Neuronal stem cell (in vitro differentiated cells): ENCODE data around the gene CSF3R.
"Not testable (repeated sequence)": the region's sequence is repeated elsewhere in the genome, so short reads cannot be mapped to it uniquely, and the experiment has no call there.

Experiments
- DNase-seq: peaks from one replicate; pipeline ENCODE4 v3.0.0-alpha.2; 2013; ENCODE audit warnings: low spot score
- H2AFZ ChIP-seq: one replicate; pipeline ENCODE4 v1.6.1; 2013; ENCODE audit warnings: mild to moderate bottlenecking, low read length, inconsistent platforms
- H2AK5ac ChIP-seq: 2 replicates; pipeline ENCODE4 v1.6.1; 2013; ENCODE audit warnings: low read depth, mild to moderate bottlenecking, inconsistent platforms, low read length, moderate library complexity, mixed read lengths
- H2BK120ac ChIP-seq: 2 replicates; pipeline ENCODE4 v1.6.1; 2013; ENCODE audit warnings: low read depth, mild to moderate bottlenecking, inconsistent platforms, low read length, moderate library complexity, mixed read lengths
- H2BK12ac ChIP-seq: one replicate; pipeline ENCODE4 v1.6.1; 2013; ENCODE audit warnings: low read length, inconsistent platforms
- H2BK15ac ChIP-seq: 2 replicates; pipeline ENCODE4 v1.6.1; 2013; ENCODE audit warnings: mild to moderate bottlenecking, low read length, inconsistent platforms, mixed read lengths
- H2BK5ac ChIP-seq: one replicate; pipeline ENCODE4 v1.6.1; 2013; ENCODE audit warnings: inconsistent platforms, mild to moderate bottlenecking, low read length, moderate library complexity
- H3K14ac ChIP-seq: one replicate; pipeline ENCODE4 v1.6.1; 2013; ENCODE audit warnings: low read length, inconsistent platforms
- H3K18ac ChIP-seq: 2 replicates; pipeline ENCODE4 v1.6.1; 2013; ENCODE audit warnings: low read length, inconsistent platforms
- H3K23ac ChIP-seq: 2 replicates; pipeline ENCODE4 v1.6.1; 2013; ENCODE audit warnings: low read depth, mild to moderate bottlenecking, mixed read lengths, low read length, inconsistent platforms; ENCODE audit not compliant: poor library complexity
- H3K27ac ChIP-seq: replicated peaks from 3 replicates; pipeline ENCODE4 v1.5.1; 2013; ENCODE audit warnings: low read length, inconsistent platforms
- H3K27me3 ChIP-seq, 3 experiments: 2 replicates each; pipeline ENCODE4 v1.6.1; 2013; ENCODE audit warnings: low read length in 3 of 3, mild to moderate bottlenecking in 2 of 3, inconsistent platforms in 1 of 3, low read depth in 1 of 3, mixed read lengths in 1 of 3, moderate library complexity in 1 of 3; ENCODE audit not compliant: control insufficient read depth in 3 of 3, insufficient read depth in 3 of 3
- H3K36me3 ChIP-seq, 2 donors: replicated peaks in 1 of 2; 2 replicates each; pipeline ENCODE4 v1.6.1; 2013; ENCODE audit warnings: low read length in 2 of 2; ENCODE audit not compliant: control insufficient read depth in 2 of 2, insufficient read depth in 2 of 2
- H3K4ac ChIP-seq: 2 replicates; pipeline ENCODE4 v1.6.1; 2013; ENCODE audit warnings: inconsistent platforms, mild to moderate bottlenecking, low read length, moderate library complexity
- H3K4me1 ChIP-seq, 2 donors: 1 replicate in 1 of 2; 2 replicates in 1 of 2; pipeline ENCODE4 v1.6.1; 2013; ENCODE audit warnings: low read length in 2 of 2, low read depth in 1 of 2; ENCODE audit not compliant: control insufficient read depth in 2 of 2, insufficient read depth in 1 of 2
- H3K4me2 ChIP-seq: one replicate; pipeline ENCODE4 v1.6.1; 2013; ENCODE audit warnings: mild to moderate bottlenecking, low read length, inconsistent platforms; ENCODE audit not compliant: insufficient read depth, poor library complexity, severe bottlenecking
- H3K4me3 ChIP-seq, 2 donors: 2 replicates each; pipeline ENCODE4 v1.5.1; 2013; ENCODE audit warnings: low read length in 2 of 2, mild to moderate bottlenecking in 2 of 2, inconsistent platforms in 1 of 2, moderate library complexity in 1 of 2
- H3K79me1 ChIP-seq: one replicate; pipeline ENCODE4 v1.6.1; 2013; ENCODE audit warnings: low read depth, mild to moderate bottlenecking, inconsistent platforms, low read length, moderate library complexity
- H3K9ac ChIP-seq: one replicate; pipeline ENCODE4 v1.6.1; 2013; ENCODE audit warnings: mild to moderate bottlenecking, low read depth, low read length, inconsistent platforms; ENCODE audit not compliant: poor library complexity
- H3K9me3 ChIP-seq, 2 donors: replicated peaks in 1 of 2; 2 replicates each; pipeline versions ENCODE3 to v1.6.1; 2013; ENCODE audit warnings: low read length in 2 of 2, mild to moderate bottlenecking in 2 of 2, inconsistent platforms in 1 of 2, low read depth in 1 of 2, mixed read lengths in 1 of 2, moderate library complexity in 1 of 2; ENCODE audit not compliant: control insufficient read depth in 2 of 2, insufficient read depth in 1 of 2
- H4K8ac ChIP-seq: one replicate; pipeline ENCODE4 v1.6.1; 2013; ENCODE audit warnings: low read depth, mild to moderate bottlenecking, inconsistent platforms, low read length, moderate library complexity
- H4K91ac ChIP-seq: one replicate; pipeline ENCODE4 v1.6.1; 2013; ENCODE audit warnings: low read length, low read depth, mild to moderate bottlenecking, inconsistent platforms; ENCODE audit not compliant: poor library complexity
- WGBS, 2 donors: extraction: QIAGEN DNeasy Blood & Tissue Kit; methylation state at CpG; one replicate each; pipeline ENCODE4 v1.1.7; 2013; ENCODE audit warnings: missing lambda C conversion rate in 2 of 2, mixed read lengths in 1 of 2; ENCODE audit not compliant: insufficient read length in 2 of 2, insufficient replicate concordance in 1 of 2; ENCODE audit errors: extremely low coverage in 2 of 2; 5-methylcytosine and 5-hydroxymethylcytosine counted together

The CSF3R gene

GRCh38 chr1:36492491-36492890 lies 9.8 kb upstream of the CSF3R start:
- no peak overlapping the region for H4K91ac ChIP-seq
- H2BK120ac ChIP-seq: no peak overlapping the region
- H3K9me3 ChIP-seq: no peaks in the 10 kb centered on the region
- H3K18ac ChIP-seq: peak overlapping the region; percentile 48
- no peak overlapping the region for H4K8ac ChIP-seq
- no peak overlapping the region for H3K23ac ChIP-seq
- WGBS, 2 donors: no CpG with 5 or more reads among the region's 9 CpGs
- H3K27ac ChIP-seq: no peak overlapping the region
- no peaks in the 10 kb centered on the region for H3K79me1 ChIP-seq
- H3K4ac ChIP-seq: no peak overlapping the region
- no peak overlapping the region for H3K4me3 ChIP-seq
- no peaks in the 10 kb centered on the region for H3K36me3 ChIP-seq
- peaks cover 0 to 22% (median 5%) of the 10 kb centered on the region in 3 experiments for H3K27me3 ChIP-seq
- no peak overlapping the region for H2AFZ ChIP-seq
- no peak for DNase-seq
- H2BK12ac ChIP-seq: no peak overlapping the region
- no peak overlapping the region for H3K14ac ChIP-seq
- no peak overlapping the region for H3K4me2 ChIP-seq
- H2AK5ac ChIP-seq: no peak overlapping the region
- H2BK15ac ChIP-seq: no peak overlapping the region
- H3K9ac ChIP-seq: no peak overlapping the region
- H3K4me1 ChIP-seq: no peaks in the 10 kb centered on the region
- no peak overlapping the region for H2BK5ac ChIP-seq

GRCh38 chr1:36489258-36490051 lies 6.7 kb upstream of the CSF3R start:
- H2BK5ac ChIP-seq, H3K9ac ChIP-seq, H3K14ac ChIP-seq, H3K79me1 ChIP-seq, H4K91ac ChIP-seq, H2BK120ac ChIP-seq, H3K36me3 ChIP-seq, H2AK5ac ChIP-seq, H3K4me2 ChIP-seq, H3K9me3 ChIP-seq, H2BK15ac ChIP-seq, H3K23ac ChIP-seq, H3K4ac ChIP-seq, H4K8ac ChIP-seq, H2BK12ac ChIP-seq, H3K27ac ChIP-seq, DNase-seq, H3K4me1 ChIP-seq, H3K4me3 ChIP-seq, H2AFZ ChIP-seq, H3K18ac ChIP-seq: not testable (repeated sequence)
- no CpG with 5 or more reads among the region's 10 CpGs for WGBS, 2 donors
- peaks cover 0 to 20% (median 5%) of the 10 kb centered on the region in 3 experiments for H3K27me3 ChIP-seq

- H2BK12ac ChIP-seq: no peak overlapping the region
- H3K9me3 ChIP-seq: no peaks in the 10 kb centered on the region
- peak overlapping the region; percentile 0 for H4K8ac ChIP-seq
- no peak for DNase-seq
- no peak overlapping the region for H3K14ac ChIP-seq
- H3K4me3 ChIP-seq: no peak overlapping the region
- H2BK5ac ChIP-seq: no peak overlapping the region
- H2BK120ac ChIP-seq: no peak overlapping the region
- no peak overlapping the region for H3K23ac ChIP-seq
- H3K27me3 ChIP-seq: peaks cover 0 to 16% (median 0%) of the 10 kb centered on the region in 3 experiments
- H3K18ac ChIP-seq: no peak overlapping the region
- no peak overlapping the region for H3K27ac ChIP-seq
- no peak overlapping the region for H2AK5ac ChIP-seq
- H4K91ac ChIP-seq: no peak overlapping the region
- H3K79me1 ChIP-seq: no peaks in the 10 kb centered on the region
- no peaks in the 10 kb centered on the region for H3K36me3 ChIP-seq
- H3K4me1 ChIP-seq: peaks cover 0 to 8% of the 10 kb centered on the region in 2 donors
- no CpG with 5 or more reads among the region's 3 CpGs for WGBS, 2 donors
- no peak overlapping the region for H2AFZ ChIP-seq
- H3K9ac ChIP-seq: no peak overlapping the region
- no peak overlapping the region for H2BK15ac ChIP-seq
- no peak overlapping the region for H3K4ac ChIP-seq
- no peak overlapping the region for H3K4me2 ChIP-seq
Observed at GRCh38 chr1:36487906-36488305, 5.2 kb upstream of the CSF3R start.

- not testable (repeated sequence) for H3K9me3 ChIP-seq, H3K4ac ChIP-seq, H3K4me2 ChIP-seq, H2AK5ac ChIP-seq, H4K91ac ChIP-seq, H3K36me3 ChIP-seq, H2AFZ ChIP-seq, H3K4me3 ChIP-seq, H3K23ac ChIP-seq, DNase-seq, H4K8ac ChIP-seq, H3K9ac ChIP-seq, H3K27ac ChIP-seq, H2BK12ac ChIP-seq, H3K18ac ChIP-seq, H2BK15ac ChIP-seq, H3K79me1 ChIP-seq, H2BK120ac ChIP-seq, H2BK5ac ChIP-seq, H3K14ac ChIP-seq
- H3K27me3 ChIP-seq: peaks cover 0 to 11% (median 0%) of the 10 kb centered on the region in 3 experiments
- H3K4me1 ChIP-seq: peaks cover 0 to 11% of the 10 kb centered on the region in 2 donors
- no CpG with 5 or more reads among the region's 9 CpGs for WGBS, 2 donors
Observed at GRCh38 chr1:36487336-36487725, 4.6 kb upstream of the CSF3R start.
